Mesodermal cell (in vitro differentiated cells): ENCODE data around the gene SH2B2.

ENCODE experiments used
- H3K27ac ChIP-seq: 2 replicates; pipeline ENCODE4 v1.7.0; 2013; ENCODE audit warnings: mild to moderate bottlenecking, low read depth, low read length, moderate library complexity; ENCODE audit not compliant: severe bottlenecking
- H3K36me3 ChIP-seq: 2 replicates; pipeline ENCODE4 v1.7.1; 2013; ENCODE audit warnings: mild to moderate bottlenecking, low read length, moderate library complexity; ENCODE audit not compliant: control insufficient read depth, insufficient read depth
- H3K4me1 ChIP-seq: one replicate; pipeline ENCODE4 v1.7.1; 2013; ENCODE audit warnings: mild to moderate bottlenecking, low read length; ENCODE audit not compliant: insufficient read depth, control insufficient read depth, poor library complexity, severe bottlenecking
- H3K4me3 ChIP-seq: 2 replicates; pipeline ENCODE4 v1.7.0; 2013; ENCODE audit warnings: low read length, control low read depth, mild to moderate bottlenecking; ENCODE audit not compliant: insufficient read depth, poor library complexity, severe bottlenecking; ENCODE audit errors: extremely low read depth
- H3K9me3 ChIP-seq: 2 replicates; pipeline ENCODE4 v1.7.1; 2013; ENCODE audit warnings: mild to moderate bottlenecking, low read length, moderate library complexity; ENCODE audit not compliant: control insufficient read depth
- WGBS, 2 experiments: methylation state at CpG; one replicate each; pipeline ENCODE4 v1.1.5; 2013; ENCODE audit warnings: missing lambda C conversion rate in 2 of 2; ENCODE audit not compliant: insufficient coverage in 2 of 2; 5-methylcytosine and 5-hydroxymethylcytosine counted together

Gene SH2B2

GRCh38 chr7:102268635-102269034 is 18.0 kb upstream of the SH2B2 start:
- Histone ChIP-seq H3K36me3 (no peaks in the 10 kb centered on the region), H3K27ac (no peak overlapping the region), H3K9me3 (no peaks in the 10 kb centered on the region), H3K4me3 (no peak overlapping the region), H3K4me1 (peaks cover 5% of the 10 kb centered on the region)
- 85 to 95% methylated on average over 2 to 4 of the region's 10 CpGs for WGBS, 2 experiments

GRCh38 chr7:102270178-102270887 is 16.3 kb upstream of the SH2B2 start:
- Histone ChIP-seq H3K9me3 (no peaks in the 10 kb centered on the region), H3K4me1 (peaks cover 3% of the 10 kb centered on the region), H3K27ac (no peak overlapping the region), H3K4me3 (no peak overlapping the region), H3K36me3 (no peaks in the 10 kb centered on the region)
- 81 to 83% methylated on average over 11 to 12 of the region's 13 CpGs for WGBS, 2 experiments

- H3K4me3 ChIP-seq, result no peak overlapping the region
- peaks cover 3% of the 10 kb centered on the region for H3K4me1 ChIP-seq
- H3K36me3 ChIP-seq, result no peaks in the 10 kb centered on the region
- 94 to 97% methylated on average over 8 to 9 of the region's 10 CpGs for WGBS, 2 experiments
- no peaks in the 10 kb centered on the region for H3K9me3 ChIP-seq
- H3K27ac ChIP-seq, result no peak overlapping the region
These were observed 15.4 kb upstream of the SH2B2 start for GRCh38 chr7:102271158-102271798.

- H3K36me3 ChIP-seq, result no peaks in the 10 kb centered on the region
These were observed 14.4 kb upstream of the SH2B2 start for GRCh38 chr7:102272075-102272916.

GRCh38 chr7:102272917-102273748 is 13.5 kb upstream of the SH2B2 start:
- 93% methylated on average over 14 to 15 of the region's 16 CpGs for WGBS, 2 experiments

More at GRCh38 chr7:102272075-102272916, 14.4 kb upstream of the SH2B2 start:
- H3K27ac ChIP-seq, result no peak overlapping the region
- H3K9me3 ChIP-seq, result no peaks in the 10 kb centered on the region
- H3K4me3 ChIP-seq, result no peak overlapping the region
- 52 to 61% methylated on average over 14 to 15 of the region's 21 CpGs for WGBS, 2 experiments
- H3K4me1 ChIP-seq, result peaks cover 3% of the 10 kb centered on the region

GRCh38 chr7:102273749-102274712 is 12.6 kb upstream of the SH2B2 start:
- Histone ChIP-seq H3K27ac (no peak overlapping the region), H3K36me3 (no peaks in the 10 kb centered on the region)
- 73 to 76% methylated on average over 17 to 18 of the region's 23 CpGs for WGBS, 2 experiments

More at GRCh38 chr7:102272917-102273748, 13.5 kb upstream of the SH2B2 start:
- Histone ChIP-seq H3K4me3 (no peak overlapping the region), H3K9me3 (no peaks in the 10 kb centered on the region), H3K27ac (no peak overlapping the region), H3K36me3 (no peaks in the 10 kb centered on the region), H3K4me1 (peaks cover 3% of the 10 kb centered on the region)

GRCh38 chr7:102275123-102275703 is 11.5 kb upstream of the SH2B2 start:
- Histone ChIP-seq H3K27ac (no peak overlapping the region), H3K9me3 (no peaks in the 10 kb centered on the region), H3K4me1 (peaks cover 9% of the 10 kb centered on the region), H3K36me3 (no peaks in the 10 kb centered on the region), H3K4me3 (no peak overlapping the region)
- WGBS, 2 experiments, result 85 to 88% methylated on average over 10 of the region's 10 CpGs

More at GRCh38 chr7:102273749-102274712, 12.6 kb upstream of the SH2B2 start:
- Histone ChIP-seq H3K4me1 (peaks cover 3% of the 10 kb centered on the region), H3K4me3 (no peak overlapping the region), H3K9me3 (no peaks in the 10 kb centered on the region)

GRCh38 chr7:102277901-102278300 is 8.8 kb upstream of the SH2B2 start:
- H3K4me1 ChIP-seq, result peaks cover 9% of the 10 kb centered on the region
- H3K9me3 ChIP-seq, result no peaks in the 10 kb centered on the region
- H3K27ac ChIP-seq, result no peak overlapping the region
- WGBS, 2 experiments, result 92 to 96% methylated on average over 4 to 7 of the region's 10 CpGs
- no peak overlapping the region for H3K4me3 ChIP-seq
- H3K36me3 ChIP-seq, result no peaks in the 10 kb centered on the region
